GM19239 (cell line): ENCODE measurements around the gene EPB41L4A.

Experiments
- DNase-seq: peaks from one replicate; pipeline ENCODE4 v3.0.0; 2011; ENCODE audit warnings: low spot score; ENCODE audit not compliant: insufficient read length
- FAIRE-seq: peaks from 2 replicates; lab custom pipeline; 2011; peaks lifted over from hg19 to GRCh38; lab: Jason Lieb, UNC

EPB41L4A gene

DNA sequence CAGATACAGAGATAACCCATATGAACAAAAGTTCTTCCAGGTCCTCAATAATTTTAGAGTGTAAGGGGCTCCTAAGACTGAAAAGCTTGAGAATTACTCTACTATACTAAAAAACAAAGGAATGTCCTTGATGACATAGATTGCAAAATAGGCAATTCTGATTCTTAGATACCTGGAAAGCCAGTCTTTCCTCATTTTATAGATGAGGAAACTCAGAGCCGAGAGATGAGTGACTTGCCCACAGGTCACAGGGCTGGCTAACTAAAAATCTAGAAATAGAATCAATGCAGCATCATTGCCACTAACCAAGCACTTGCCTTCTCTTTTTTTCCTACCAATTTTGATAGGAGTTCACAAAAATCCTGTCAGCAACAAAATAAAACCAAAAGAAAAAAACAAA is 101.2 kb downstream of the EPB41L4A start:
- DNase-seq: no peak
- no peak for FAIRE-seq

DNA sequence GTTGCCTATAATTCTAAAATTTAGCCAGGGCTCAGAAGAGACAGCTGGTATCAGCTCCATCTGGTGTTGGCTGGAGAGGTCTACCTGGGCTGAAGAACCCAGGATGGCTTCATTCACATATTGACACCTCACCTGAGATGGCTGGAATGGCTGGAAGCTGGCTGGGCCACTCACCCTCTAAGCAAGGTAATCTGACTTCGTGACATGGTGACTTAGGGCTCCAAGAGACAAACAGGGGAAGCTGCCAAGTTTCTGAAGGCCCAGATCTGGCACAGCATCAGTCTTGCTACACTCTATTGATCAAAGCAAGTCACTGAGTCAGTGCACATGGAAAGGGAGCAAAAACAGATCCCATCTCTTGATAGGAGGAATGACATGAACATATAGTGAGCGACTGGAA is 102.3 kb downstream of the EPB41L4A start:
- FAIRE-seq (no peak), DNase-seq (no peak)

DNA sequence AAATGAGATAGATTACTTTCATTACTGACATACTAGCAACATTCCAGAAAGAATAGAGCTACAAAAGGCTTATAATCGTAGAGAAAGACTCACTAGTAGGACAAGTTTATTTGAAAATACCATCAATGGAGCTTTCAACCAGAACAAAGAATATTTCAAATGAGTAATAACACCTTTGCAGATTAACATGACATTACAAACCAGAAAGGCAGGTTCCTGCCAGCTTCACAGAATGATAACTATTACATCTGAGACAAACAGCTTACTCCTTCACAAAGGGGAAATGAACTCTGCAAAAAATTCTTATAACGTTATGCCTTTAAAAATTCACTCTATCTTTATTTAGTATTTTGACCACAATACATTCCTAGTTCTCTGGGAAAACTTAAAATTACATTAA is 103.1 kb downstream of the EPB41L4A start:
- no peak for FAIRE-seq
- no peak for DNase-seq

DNA sequence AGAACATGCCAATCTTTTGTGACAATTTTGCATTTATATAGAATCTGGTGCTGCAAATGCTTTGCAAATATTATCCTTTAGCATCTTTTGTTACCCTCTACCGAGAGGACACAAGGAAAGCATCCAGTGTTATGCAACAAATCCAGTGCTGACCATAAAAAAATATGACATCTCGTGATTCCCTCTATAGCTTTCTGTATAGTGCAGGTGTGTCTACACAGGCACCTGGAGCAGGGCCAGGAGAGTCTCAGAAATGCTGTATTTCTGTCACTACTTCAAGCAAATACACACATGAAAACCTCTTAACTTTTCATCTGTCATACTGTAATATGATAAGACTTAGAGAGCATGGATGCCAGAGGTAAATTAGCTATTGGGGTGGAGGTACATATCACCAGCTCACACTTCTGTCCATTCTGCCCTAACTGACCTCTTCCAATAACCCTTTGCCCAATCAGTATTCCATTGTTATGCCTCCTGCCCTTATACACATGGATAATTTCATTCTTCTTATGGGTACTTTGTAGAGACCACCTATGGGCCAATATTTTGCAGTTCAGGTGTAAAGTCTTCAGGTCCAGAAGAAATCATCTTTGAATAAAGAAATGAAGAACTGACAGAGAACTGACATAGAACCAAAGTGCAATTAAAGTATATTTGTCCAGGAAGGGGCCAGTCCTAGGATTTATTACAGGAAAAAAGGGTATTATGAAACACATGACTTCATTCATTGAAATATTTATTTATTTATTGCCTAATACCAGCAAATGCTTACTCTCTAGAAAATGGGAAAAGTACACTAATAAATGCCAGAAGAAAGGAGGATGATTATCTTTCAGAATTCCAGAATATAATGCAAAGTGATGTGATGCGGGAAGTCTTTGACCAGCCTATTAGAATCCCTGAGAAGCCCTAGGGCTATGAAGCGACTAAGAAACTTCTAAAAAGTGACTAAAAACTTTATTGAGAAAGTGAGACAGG is 106.5 kb downstream of the EPB41L4A start:
- FAIRE-seq: no peak

DNA sequence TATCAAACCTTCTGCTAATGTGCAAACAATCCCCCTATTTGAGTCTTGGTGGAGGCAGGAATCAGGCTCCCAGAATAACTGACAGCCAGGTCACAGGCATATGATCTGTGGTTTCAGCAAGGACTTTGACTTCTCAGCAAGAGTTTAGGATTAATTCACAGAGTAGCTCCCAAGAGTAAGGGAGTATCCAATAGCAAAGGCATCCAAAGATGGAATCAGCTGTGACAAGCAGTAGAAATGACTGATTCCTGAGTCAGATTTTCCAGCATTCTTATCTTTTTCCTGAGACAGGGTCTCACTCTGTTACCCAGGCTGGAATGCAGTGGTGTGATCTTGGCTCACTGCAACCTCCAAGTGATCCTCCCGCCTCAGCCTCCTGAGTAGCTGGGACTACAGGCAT is 108.3 kb downstream of the EPB41L4A start:
- DNase-seq: no peak
- FAIRE-seq: no peak

More for the DNA sequence above, 106.5 kb downstream of the EPB41L4A start:
- DNase-seq: no peak

DNA sequence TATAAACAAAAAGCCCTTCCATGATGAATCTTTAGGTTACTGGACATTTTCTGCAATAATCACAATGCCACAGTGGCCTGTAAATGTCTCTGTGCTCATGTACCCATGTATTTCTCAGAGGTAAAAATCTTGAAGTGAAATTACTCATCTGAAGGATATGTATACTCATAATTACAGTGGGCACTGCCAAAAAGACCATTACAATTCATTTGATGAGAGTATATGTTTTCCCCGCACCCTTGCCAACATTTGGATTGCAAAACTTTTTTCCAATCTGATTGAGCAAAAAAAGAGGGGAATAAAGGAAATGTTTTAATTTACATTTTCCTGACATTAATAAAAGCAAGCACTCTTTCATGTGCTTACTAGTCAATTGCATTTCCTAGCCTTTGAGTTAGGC is 110.5 kb downstream of the EPB41L4A start:
- FAIRE-seq: no peak
- no peak for DNase-seq

DNA sequence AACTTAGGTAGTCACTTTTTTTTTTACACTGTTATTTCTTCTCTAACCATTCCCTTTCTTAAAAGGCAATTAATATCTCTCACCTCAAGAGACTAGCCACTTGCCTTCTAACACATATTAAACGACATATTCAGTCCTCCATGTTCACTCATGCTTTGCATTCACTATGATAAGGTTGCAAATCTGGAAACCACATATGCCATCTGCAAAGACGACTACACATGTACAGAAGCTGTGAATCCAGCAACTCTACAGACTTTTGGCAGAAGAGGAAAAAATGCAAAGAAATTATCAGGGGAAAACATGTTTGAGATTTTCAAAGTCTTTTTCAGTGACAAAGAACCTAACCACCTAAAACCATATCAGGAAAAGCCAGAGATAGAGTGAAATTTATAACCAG is 112.1 kb downstream of the EPB41L4A start:
- DNase-seq (no peak), FAIRE-seq (no peak)

DNA sequence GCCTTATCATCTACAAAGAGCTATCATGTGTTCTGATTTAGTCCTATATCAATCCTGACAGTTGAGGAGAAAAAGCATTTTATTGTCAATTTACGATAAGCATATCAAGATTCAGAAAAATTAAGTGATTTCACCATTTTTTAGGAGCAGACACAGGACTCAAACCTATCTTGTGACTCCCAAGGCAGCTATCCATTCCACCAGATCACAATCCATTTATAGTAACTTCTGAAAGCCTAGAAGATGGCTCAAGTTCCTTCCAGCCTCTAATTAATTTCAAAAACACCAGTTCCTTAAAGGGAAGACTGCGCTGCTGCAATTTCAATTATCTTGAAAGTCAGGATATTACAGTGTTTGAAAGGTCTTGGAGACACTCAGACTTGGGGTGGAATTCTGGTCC is 114.3 kb downstream of the EPB41L4A start:
- no peak for DNase-seq
- FAIRE-seq: no peak

DNA sequence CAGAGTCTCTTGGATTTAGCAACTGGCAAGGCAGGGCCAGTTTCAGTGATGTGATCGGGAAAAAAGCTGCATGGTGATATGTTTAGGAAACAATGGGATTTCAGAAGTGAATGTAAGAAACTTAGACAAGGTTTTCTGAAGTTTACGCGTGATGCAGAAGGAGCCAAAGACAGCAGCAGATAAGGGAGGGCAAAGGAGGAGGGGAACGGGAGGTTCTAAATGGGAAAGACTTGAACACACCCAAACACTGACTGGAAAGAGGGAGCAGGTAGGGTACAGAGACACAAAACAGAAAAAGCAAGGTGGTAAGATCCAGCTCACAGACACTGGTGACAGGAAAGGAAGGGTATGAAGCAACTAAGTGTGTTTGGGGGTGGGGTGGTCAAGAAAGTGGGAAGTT is 115.4 kb downstream of the EPB41L4A start:
- FAIRE-seq: no peak
- DNase-seq: no peak

DNA sequence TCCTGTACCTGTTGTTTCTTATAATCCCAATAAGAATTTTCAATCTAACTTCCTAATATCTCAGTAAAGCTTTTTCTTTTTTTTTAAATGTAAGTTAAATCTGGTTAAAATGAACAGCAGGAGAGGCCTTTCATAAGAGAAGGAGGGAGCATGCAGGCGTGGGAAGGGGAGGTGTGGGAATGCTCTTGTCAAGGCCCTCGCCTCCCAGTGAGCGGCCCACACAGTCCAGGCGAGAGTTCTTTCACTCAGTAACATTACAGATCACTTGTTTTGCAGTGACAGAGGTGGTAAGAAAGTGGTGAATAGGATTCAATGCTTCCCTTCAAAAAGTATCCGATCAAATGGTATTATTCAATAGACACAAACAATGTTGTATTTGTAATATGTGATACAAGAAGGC is 125.0 kb downstream of the EPB41L4A start:
- DNase-seq: no peak
- no peak for FAIRE-seq

DNA sequence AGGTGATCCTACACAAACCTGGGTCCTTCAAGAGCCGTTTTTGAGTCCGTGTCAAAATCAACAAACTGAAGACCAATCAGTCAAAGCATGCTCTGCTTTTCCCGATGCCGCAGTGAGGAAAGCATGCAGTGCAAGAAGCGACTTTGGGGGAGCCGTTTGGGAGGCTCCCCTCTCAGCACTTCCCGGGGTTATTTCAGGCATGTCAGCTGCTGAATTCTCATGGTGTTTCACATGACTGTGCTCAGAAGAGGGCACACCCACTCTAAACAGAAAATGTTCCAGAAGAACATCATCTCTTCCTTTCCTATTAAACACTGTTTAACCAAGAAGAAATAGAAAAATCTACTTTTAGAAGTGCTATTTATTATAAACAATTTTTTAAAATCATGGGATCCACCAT is 125.5 kb downstream of the EPB41L4A start:
- no peak for DNase-seq
- no peak for FAIRE-seq

DNA sequence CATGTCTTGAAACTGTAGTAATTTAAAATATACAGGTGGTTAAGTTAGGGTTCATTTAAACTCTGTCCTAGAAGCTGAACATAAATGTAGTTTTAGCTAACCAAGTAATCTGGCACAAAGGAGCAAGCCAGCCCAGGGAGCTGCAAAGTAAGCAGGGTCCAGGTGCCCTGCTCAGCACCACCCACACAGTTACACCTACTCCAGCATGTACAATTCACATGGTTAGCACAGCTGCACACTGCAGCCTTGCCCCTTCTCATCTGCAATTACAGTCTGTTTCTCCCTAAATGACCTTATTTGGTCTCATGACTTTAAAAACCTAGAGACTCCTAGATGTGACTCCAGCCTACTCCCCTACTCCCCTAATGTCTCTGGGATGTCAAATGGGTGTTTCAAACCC is 128.4 kb downstream of the EPB41L4A start:
- DNase-seq (no peak), FAIRE-seq (no peak)

DNA sequence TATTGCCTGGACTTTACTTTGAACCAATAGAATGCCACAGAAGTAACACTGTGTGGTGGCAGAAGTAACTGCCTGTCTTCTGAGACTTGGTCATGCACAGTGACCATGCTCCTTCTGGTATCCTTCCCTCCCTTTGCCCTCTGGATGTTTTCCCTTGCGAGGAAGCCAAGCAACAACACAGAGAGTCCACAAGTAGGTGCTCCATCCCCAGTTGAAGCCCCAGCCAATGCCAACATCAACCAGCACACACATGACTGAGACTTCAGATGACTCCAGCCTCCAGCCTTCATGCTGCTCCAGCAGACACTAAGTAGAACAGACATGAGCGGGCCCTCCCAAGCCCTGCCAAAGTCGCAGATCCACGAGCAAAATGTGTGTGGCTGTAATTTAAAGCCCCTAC is 129.6 kb downstream of the EPB41L4A start:
- FAIRE-seq (no peak), DNase-seq (no peak)

DNA sequence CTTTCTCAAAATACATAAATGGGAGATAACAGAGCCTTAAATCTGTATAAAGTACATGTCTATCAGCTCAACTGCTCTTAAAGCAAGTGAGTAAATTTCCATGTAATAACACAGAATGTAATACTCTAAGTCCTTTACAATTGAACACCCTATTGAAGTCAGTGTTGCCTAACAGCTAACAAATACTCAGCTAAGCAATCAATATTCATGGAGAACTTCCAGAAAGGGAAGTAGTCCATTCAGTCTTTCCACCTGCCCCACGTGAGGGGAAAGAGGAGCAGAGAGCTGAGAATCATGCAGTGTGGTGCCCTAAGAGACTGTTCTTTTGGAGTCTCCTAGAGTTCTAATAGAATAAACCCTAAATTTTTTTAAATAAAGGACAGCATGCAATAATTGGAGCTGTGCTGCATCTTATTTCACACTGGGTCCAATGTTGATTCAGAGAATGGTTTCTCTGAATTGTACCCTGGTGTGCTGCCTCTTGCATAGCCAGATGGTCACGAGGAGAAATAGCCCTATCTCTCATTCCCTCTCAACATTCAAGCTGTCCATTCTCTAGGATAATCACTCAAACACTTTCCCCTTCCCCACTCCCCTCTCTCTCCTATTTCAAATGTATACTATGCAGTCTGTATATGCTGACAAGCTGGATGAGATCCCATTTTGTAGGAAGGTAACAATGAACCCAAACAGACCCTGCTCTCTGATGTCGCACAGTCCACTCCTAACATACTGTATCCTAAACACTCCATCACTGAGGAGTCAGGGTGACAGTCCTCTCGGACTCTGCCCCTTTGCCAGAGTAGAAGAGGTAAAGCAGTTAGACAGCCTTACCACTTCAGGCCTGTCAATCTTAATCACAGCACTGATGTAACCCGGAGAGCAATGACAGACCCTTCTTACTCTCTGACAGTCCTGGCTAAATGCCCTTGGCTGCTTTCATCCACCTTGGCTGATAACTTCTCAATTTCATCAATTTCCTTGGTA is 134.8 kb downstream of the EPB41L4A start:
- FAIRE-seq (no peak), DNase-seq (no peak)

DNA sequence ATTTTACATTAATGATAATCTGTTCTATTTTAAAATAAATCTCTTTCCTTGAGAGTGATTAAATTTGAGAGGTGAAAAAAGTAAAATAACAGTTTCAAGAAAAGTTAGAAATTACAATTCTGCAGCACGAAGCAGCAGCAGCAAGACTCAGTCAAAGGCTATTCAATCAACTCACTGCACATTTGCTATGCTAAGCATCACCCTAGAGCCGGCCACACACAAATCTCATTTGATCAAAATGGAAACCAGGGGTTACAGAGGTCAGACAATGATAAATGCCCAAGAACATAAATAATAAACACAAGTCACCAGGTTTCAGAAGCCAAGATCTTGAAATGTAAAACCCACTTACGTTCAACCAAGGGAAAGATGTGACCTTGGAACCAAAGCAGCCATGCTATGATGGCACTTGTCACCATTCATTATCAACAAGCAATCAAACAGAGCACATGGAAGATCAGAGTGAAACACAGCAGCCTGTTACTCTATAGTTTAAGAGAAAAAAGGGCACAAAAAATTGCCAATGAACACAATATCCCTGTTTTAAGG is 136.0 kb downstream of the EPB41L4A start:
- no peak for DNase-seq
- FAIRE-seq: no peak

DNA sequence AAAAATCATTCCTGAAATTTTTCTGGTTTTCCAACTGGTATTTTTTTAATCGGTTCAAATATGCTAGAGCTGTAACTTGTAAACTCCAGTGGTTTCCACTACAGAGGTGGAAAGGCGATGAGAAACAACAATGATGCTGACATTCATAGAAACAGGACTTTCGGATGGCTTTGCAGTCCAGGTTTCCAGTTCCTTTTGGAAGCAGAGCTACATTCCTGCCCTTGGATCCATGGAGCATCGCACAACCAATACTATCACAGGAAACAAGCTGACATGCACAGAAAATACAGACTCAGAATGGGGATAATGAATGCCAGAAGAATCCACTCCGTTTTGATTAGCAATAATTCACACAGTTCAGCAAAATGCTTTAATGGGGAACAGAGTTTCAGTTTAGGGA is 140.0 kb downstream of the EPB41L4A start:
- FAIRE-seq (no peak), DNase-seq (no peak)

DNA sequence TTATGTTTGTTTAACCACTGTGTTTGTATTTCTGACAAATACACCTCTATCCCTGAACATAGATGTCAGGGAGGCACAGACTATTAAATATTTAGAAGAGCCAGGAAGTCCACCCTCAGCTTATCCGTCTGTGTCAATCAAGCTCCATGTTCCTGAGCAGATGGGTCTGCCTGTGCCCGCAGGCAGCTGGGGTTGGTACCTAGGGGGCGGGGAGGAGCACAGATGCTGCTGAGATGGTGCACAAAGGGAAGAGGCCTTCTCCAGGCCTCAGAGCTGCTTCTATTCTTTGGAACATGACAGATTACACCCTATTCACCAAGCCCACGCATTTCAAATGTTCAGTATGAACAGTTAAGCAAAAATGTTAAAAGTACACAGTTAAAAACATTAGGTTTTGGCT is 142.1 kb downstream of the EPB41L4A start:
- no peak for FAIRE-seq
- no peak for DNase-seq

DNA sequence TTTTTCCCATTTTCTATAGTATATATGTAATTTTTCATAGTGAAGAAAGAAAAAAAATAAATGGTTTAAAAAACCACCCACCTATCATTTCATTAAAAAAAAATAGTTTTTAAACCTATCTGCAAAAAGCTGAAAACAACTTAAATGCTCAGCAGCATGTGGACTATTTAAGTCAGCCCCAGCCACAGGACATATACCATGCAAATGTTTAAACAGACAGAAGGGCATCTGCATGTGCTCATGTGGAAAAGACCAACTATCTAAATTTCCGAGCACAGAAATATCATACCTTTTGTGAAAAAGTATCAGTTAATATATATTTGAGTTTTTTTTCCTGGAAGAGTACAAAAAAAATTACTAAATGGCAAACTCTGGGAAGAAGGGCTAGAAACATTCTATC is 143.4 kb downstream of the EPB41L4A start:
- no peak for FAIRE-seq
- no peak for DNase-seq

DNA sequence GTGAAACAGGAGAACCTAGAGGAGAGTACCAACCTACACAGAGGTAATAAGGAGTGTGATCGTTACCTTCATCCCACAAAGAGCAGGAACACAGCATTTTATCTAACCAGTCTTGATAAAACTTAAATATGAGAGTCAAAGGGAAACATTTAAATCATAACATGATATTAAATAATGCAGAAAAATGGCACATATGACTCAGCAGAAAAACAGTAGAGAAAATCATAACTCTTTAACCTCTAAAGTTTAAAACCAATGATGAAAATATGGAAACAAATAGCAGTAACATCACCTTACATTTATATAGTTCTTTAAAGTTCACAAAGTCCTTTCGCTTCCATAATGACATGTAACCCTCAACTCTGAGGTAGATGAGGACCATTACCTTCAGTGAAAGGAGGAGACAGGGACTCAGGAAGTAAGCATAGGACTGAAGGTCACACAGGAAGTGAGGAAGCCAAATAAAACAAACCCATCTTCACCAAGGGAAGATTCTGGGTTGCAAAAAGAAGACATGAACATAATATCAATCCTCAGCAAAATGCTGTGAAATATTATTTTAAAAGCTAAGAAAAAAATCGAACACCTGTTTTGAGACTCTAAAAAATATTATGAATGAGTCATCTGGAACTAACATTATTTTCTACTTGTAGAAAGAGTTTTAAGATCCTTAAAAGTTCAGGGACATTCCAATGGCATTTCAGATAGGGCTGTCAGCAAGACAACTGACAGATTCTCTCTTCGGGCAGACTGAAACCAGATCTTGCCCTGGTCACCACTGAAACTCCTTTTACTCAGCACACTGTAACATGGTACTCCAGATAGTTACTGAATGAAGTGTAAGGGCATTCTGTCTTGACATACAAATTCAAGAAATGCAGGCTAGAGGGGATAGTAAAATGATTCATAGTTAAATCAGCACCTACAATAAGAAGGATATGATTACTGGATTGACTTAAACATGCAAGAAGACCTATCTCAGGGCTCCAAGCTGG is 148.5 kb downstream of the EPB41L4A start:
- no peak for DNase-seq
- no peak for FAIRE-seq
